ENCODE data around the gene GMDS. TPM values are rescaled to one million over a fixed set of nuclear protein-coding genes. Genes with fewer than 3 reads are reported as not detected.

GMDS gene
- total RNA-seq, 4 donors from 2014 or later: 197 to 375 (median 215) TPM

- H3K4me3 ChIP-seq: no peak overlapping the region
- H3K27ac ChIP-seq: no peak overlapping the region
- DNase-seq: no peak
- no peaks in the 10 kb centered on the region for H3K27me3 ChIP-seq
- TF ChIP-seq, protein P1, sequence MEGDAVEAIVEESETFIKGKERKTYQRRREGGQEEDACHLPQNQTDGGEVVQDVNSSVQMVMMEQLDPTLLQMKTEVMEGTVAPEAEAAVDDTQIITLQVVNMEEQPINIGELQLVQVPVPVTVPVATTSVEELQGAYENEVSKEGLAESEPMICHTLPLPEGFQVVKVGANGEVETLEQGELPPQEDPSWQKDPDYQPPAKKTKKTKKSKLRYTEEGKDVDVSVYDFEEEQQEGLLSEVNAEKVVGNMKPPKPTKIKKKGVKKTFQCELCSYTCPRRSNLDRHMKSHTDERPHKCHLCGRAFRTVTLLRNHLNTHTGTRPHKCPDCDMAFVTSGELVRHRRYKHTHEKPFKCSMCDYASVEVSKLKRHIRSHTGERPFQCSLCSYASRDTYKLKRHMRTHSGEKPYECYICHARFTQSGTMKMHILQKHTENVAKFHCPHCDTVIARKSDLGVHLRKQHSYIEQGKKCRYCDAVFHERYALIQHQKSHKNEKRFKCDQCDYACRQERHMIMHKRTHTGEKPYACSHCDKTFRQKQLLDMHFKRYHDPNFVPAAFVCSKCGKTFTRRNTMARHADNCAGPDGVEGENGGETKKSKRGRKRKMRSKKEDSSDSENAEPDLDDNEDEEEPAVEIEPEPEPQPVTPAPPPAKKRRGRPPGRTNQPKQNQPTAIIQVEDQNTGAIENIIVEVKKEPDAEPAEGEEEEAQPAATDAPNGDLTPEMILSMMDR (IDR thresholded peaks at IDR 0.05): no peak
- no peaks in the 10 kb centered on the region for H3K9me3 ChIP-seq
- H3K36me3 ChIP-seq: peaks cover 0 to 9% (median 0%) of the 10 kb centered on the region in 3 donors
- H3K4me1 ChIP-seq: no peaks in the 10 kb centered on the region
Observed at GRCh38 chr6:1729133-1729749, 516.2 kb downstream of the GMDS start.

DNA sequence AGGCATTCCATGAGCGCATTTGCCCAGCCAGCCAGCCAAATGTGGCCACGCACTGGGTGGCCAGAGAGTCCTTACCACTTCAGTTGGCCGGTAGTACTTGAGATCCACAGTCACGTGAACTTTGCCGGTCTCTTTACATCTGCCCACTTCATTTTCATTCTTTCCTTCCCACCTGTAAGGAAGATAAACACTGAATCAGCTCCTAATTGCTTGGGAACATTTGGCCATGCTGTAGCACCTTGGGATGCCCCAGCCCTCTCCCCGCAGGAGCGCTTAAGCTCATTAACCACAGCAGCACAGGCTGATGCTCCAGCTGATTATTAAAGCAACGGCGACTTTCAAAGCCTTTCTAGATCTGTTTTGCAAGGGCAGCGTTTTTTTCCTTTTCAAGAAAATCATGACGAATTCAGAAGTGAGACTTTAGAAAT lies 519.0 kb downstream of the GMDS start:
- DNase-seq: no peak
- no peaks in the 10 kb centered on the region for H3K4me1 ChIP-seq
- no peaks in the 10 kb centered on the region for H3K27me3 ChIP-seq
- no peak overlapping the region for H3K4me3 ChIP-seq
- H3K27ac ChIP-seq: no peak overlapping the region
- TF ChIP-seq POLR2A (IDR thresholded peaks at IDR 0.05): no peak
- TF ChIP-seq, protein P1 (IDR thresholded peaks at IDR 0.05): no peak
- H3K9me3 ChIP-seq: no peaks in the 10 kb centered on the region
- peaks cover 0 to 9% (median 0%) of the 10 kb centered on the region in 3 donors for H3K36me3 ChIP-seq

GRCh38 chr6:1724616-1725015 lies 520.8 kb downstream of the GMDS start:
- TF ChIP-seq, protein P1 (IDR thresholded peaks at IDR 0.05): no peak
- no peak for TF ChIP-seq POLR2A (IDR thresholded peaks at IDR 0.05)
- H3K4me3 ChIP-seq: no peak overlapping the region
- H3K9me3 ChIP-seq: no peaks in the 10 kb centered on the region
- peaks cover 0 to 9% (median 0%) of the 10 kb centered on the region in 3 donors for H3K36me3 ChIP-seq
- H3K27ac ChIP-seq: peak overlapping the region in 3 of 4 donors; percentile 6 to 41 (median 26)
- no peaks in the 10 kb centered on the region for H3K4me1 ChIP-seq
- DNase-seq: peak in 2 of 3 donors; percentile 82 to 84
- no peaks in the 10 kb centered on the region for H3K27me3 ChIP-seq

GRCh38 chr6:1724124-1724523 lies 521.3 kb downstream of the GMDS start:
- peak overlapping the region in 1 of 4 donors; percentile 26 for H3K27ac ChIP-seq
- H3K36me3 ChIP-seq: peaks cover 0 to 9% (median 0%) of the 10 kb centered on the region in 3 donors
- H3K4me3 ChIP-seq: no peak overlapping the region
- H3K27me3 ChIP-seq: no peaks in the 10 kb centered on the region
- no peak for TF ChIP-seq POLR2A (IDR thresholded peaks at IDR 0.05)
- TF ChIP-seq, protein P1 (IDR thresholded peaks at IDR 0.05): no peak
- no peaks in the 10 kb centered on the region for H3K4me1 ChIP-seq
- H3K9me3 ChIP-seq: no peaks in the 10 kb centered on the region
- no peak for DNase-seq

GRCh38 chr6:1722801-1723200 lies 522.6 kb downstream of the GMDS start:
- no peak for TF ChIP-seq POLR2A (IDR thresholded peaks at IDR 0.05)
- TF ChIP-seq, protein P1 (IDR thresholded peaks at IDR 0.05): no peak
- Histone ChIP-seq H3K27me3 (no peaks in the 10 kb centered on the region), H3K36me3 (peaks cover 0 to 9% (median 0%) of the 10 kb centered on the region in 3 donors), H3K4me3 (no peak overlapping the region), H3K4me1 (no peaks in the 10 kb centered on the region), H3K27ac (no peak overlapping the region), H3K9me3 (no peaks in the 10 kb centered on the region)
- DNase-seq: no peak

All from Peyer's patch (tissue), 4 donors.